NCI-H526 (cell line): ENCODE data around the gene PTH1R.

Experiments used
- DNase-seq, 2 experiments: peaks; one replicate each; lab custom pipeline; 2025; lab: John Stamatoyannopoulos, UW

PTH1R gene

GRCh38 chr3:46877406-46878125, at the start of gene PTH1R:
PTH1R (plus strand) TSS chr3:46877721; CDS start chr3:46883560, 5,839 bp downstream.
- no peak for DNase-seq

- DNase-seq, result no peak
Measured at GRCh38 chr3:46829699-46830208, 47.8 kb upstream of the PTH1R start.

- DNase-seq, result no peak
Measured at GRCh38 chr3:46830801-46831200, 46.7 kb upstream of the PTH1R start.

- DNase-seq, result no peak
Measured at GRCh38 chr3:46831316-46831715, 46.2 kb upstream of the PTH1R start.

- no peak for DNase-seq
Measured at GRCh38 chr3:46831841-46832240, 45.7 kb upstream of the PTH1R start.

GRCh38 chr3:46833346-46834300, 43.9 kb upstream of the PTH1R start:
- DNase-seq, result no peak

- no peak for DNase-seq
Measured at GRCh38 chr3:46835054-46835453, 42.5 kb upstream of the PTH1R start.

- DNase-seq, result no peak
Measured at GRCh38 chr3:46835491-46835890, 42.0 kb upstream of the PTH1R start.

- no peak for DNase-seq
Measured at GRCh38 chr3:46838301-46838700, 39.2 kb upstream of the PTH1R start.

- DNase-seq, result no peak
Measured at GRCh38 chr3:46840491-46840890, 37.0 kb upstream of the PTH1R start.

GRCh38 chr3:46843508-46843907, 34.0 kb upstream of the PTH1R start:
- no peak for DNase-seq

- no peak for DNase-seq
Measured at GRCh38 chr3:46844397-46844796, 33.1 kb upstream of the PTH1R start.

- DNase-seq, result no peak
Measured at GRCh38 chr3:46844881-46845312, 32.6 kb upstream of the PTH1R start.

GRCh38 chr3:46845397-46845859, 32.1 kb upstream of the PTH1R start:
- DNase-seq, result no peak

GRCh38 chr3:46845860-46846623, 31.5 kb upstream of the PTH1R start:
- peak; percentile 34 to 72 for DNase-seq

GRCh38 chr3:46846624-46847542, 30.6 kb upstream of the PTH1R start:
- no peak for DNase-seq

GRCh38 chr3:46847744-46848143, 29.8 kb upstream of the PTH1R start:
- no peak for DNase-seq

GRCh38 chr3:46848271-46849044, 29.1 kb upstream of the PTH1R start:
- no peak for DNase-seq

- DNase-seq, result no peak
Measured at GRCh38 chr3:46849045-46849631, 28.4 kb upstream of the PTH1R start.
